Lower leg skin (tissue), 3 donors: ENCODE results near the gene PXDN.

Experiments
- CTCF ChIP-seq, 3 donors: fragments of 450-650 bp; IDR thresholded peaks; one replicate each; pipeline ENCODE4 v1.5.1; 2016; ENCODE audit warnings: antibody characterized with exemption in 3 of 3, mild to moderate bottlenecking in 3 of 3, moderate library complexity in 2 of 3
- POLR2A ChIP-seq, 2 donors: fragments of 450-650 bp; IDR thresholded peaks; one replicate each; pipeline ENCODE4 v1.6.1; 2016 to 2017; ENCODE audit warnings: antibody characterized with exemption in 2 of 2, mild to moderate bottlenecking in 1 of 2, moderate library complexity in 1 of 2

- no peak for TF ChIP-seq CTCF (IDR thresholded peaks at IDR 0.05)
- TF ChIP-seq POLR2A (IDR thresholded peaks at IDR 0.05), result no peak
Measured at GRCh38 chr2:1743396-1744150, 742 bp downstream of the PXDN start.
